SK-N-SH (cell line): ENCODE measurements around the gene EFNA3. TPM values are rescaled to one million over a fixed set of nuclear protein-coding genes. Genes with fewer than 3 reads are reported as not detected.

Experiments
- CTCF ChIA-PET: fragments of 300-600, 350-600 bp; formaldehyde crosslinking; extraction: SDS; loops from one replicate; lab custom pipeline; 2021; lab: Yijun Ruan, JAX
- POLR2A ChIA-PET: fragments of 350-600 bp; sonication (Branson Sonifier 250); formaldehyde crosslinking; extraction: SDS; loops from one replicate; lab custom pipeline; 2020; ENCODE audit warnings: antibody characterized with exemption, inconsistent platforms; lab: Yijun Ruan, JAX
- DNase-seq: peaks from one replicate; pipeline ENCODE4 v3.0.0; 2012
- H2AFZ ChIP-seq: fragments of 200-600 bp; sonication (generic); 2 replicates; pipeline ENCODE4 v1.8.1; 2016; ENCODE audit warnings: antibody characterized with exemption, mild to moderate bottlenecking, low read depth
- H3F3A ChIP-seq: fragments of 200-600 bp; sonication (generic); replicated peaks from 2 replicates; pipeline ENCODE3; 2016; ENCODE audit warnings: antibody characterized with exemption, mild to moderate bottlenecking; ENCODE audit not compliant: insufficient read depth
- H3K27ac ChIP-seq, 2 experiments: fragments of 200-500 bp in 1 of 2; fragments of 200-600 bp in 1 of 2; sonication (Bioruptor generic) in 1 of 2; sonication (generic), shearing (Covaris generic) in 1 of 2; 2 replicates each; pipeline versions ENCODE4 v1.5.1 to v1.6.1; 2014 to 2016; ENCODE audit warnings: low read depth in 2 of 2, inconsistent platforms in 1 of 2, low read length in 1 of 2, mild to moderate bottlenecking in 1 of 2, mixed read lengths in 1 of 2
- H3K27me3 ChIP-seq: fragments of 200-600 bp; sonication (generic), shearing (Covaris generic); 2 replicates; pipeline ENCODE4 v1.6.1; 2016; ENCODE audit warnings: mixed run types; ENCODE audit not compliant: insufficient read depth
- H3K36me3 ChIP-seq, 2 experiments: fragments of 200-500 bp in 1 of 2; fragments of 200-600 bp in 1 of 2; sonication (Bioruptor generic) in 1 of 2; sonication (generic) in 1 of 2; replicated peaks in 1 of 2; 2 replicates each; pipeline versions ENCODE3 to v1.5.1; 2014 to 2016; ENCODE audit warnings: low read length in 1 of 2, mild to moderate bottlenecking in 1 of 2; ENCODE audit not compliant: insufficient read depth in 2 of 2, control insufficient read depth in 1 of 2
- H3K4me1 ChIP-seq, 2 experiments: fragments of 200-500 bp in 1 of 2; fragments of 200-600 bp in 1 of 2; sonication (Bioruptor generic) in 1 of 2; sonication (generic), shearing (Covaris generic) in 1 of 2; 2 replicates each; pipeline versions ENCODE4 v1.5.1 to v1.6.1; 2014 to 2016; ENCODE audit warnings: low read depth in 1 of 2, low read length in 1 of 2, mixed run types in 1 of 2; ENCODE audit not compliant: insufficient read depth in 2 of 2, control insufficient read depth in 1 of 2
- H3K4me2 ChIP-seq: fragments of 200-600 bp; sonication (generic), shearing (Covaris generic); 2 replicates; pipeline ENCODE4 v1.6.1; 2017; ENCODE audit warnings: mixed run types
- H3K4me3 ChIP-seq, 2 experiments: fragments of 200-500 bp in 1 of 2; fragments of 200-600 bp in 1 of 2; sonication (Bioruptor generic) in 1 of 2; sonication (generic), shearing (Covaris generic) in 1 of 2; 2 replicates each; pipeline versions ENCODE4 v1.5.1 to v1.8.1; 2014 to 2016; ENCODE audit warnings: low read depth in 2 of 2, inconsistent platforms in 1 of 2, low read length in 1 of 2, mild to moderate bottlenecking in 1 of 2, mixed read lengths in 1 of 2, moderate library complexity in 1 of 2
- H3K79me2 ChIP-seq: fragments of 200-600 bp; sonication (generic); 2 replicates; pipeline ENCODE4 v1.8.1; 2017; ENCODE audit warnings: mild to moderate bottlenecking; ENCODE audit not compliant: insufficient read depth
- H3K9ac ChIP-seq: fragments of 200-600 bp; sonication (generic); 2 replicates; pipeline ENCODE4 v1.6.1; 2017; ENCODE audit warnings: mixed run types
- H3K9me2 ChIP-seq: fragments of 200-600 bp; sonication (generic); 2 replicates; pipeline ENCODE4 v1.6.1; 2017; ENCODE audit warnings: mixed run types
- H3K9me3 ChIP-seq: fragments of 200-600 bp; sonication (generic); 2 replicates; pipeline ENCODE4 v1.6.1; 2017; ENCODE audit warnings: mixed run types, mild to moderate bottlenecking, moderate library complexity
- H4K20me1 ChIP-seq: fragments of 200-600 bp; sonication (generic); 2 replicates; pipeline ENCODE4 v1.6.1; 2017; ENCODE audit warnings: mild to moderate bottlenecking, mixed run types; ENCODE audit not compliant: insufficient read depth
- EZH2phosphoT487 ChIP-seq: fragments of 200-600 bp; sonication (generic); IDR thresholded peaks from 2 replicates; pipeline ENCODE4 v1.6.1; 2017; ENCODE audit warnings: low read depth, mixed run types, mild to moderate bottlenecking, antibody characterized with exemption, moderate library complexity, borderline replicate concordance
- FOXJ3 ChIP-seq: sonication (generic); formaldehyde crosslinking; IDR thresholded peaks from 2 replicates; pipeline ENCODE4 v1.5.1; 2020; ENCODE audit warnings: mild to moderate bottlenecking, missing genetic modification reagents
- JUND ChIP-seq: IDR thresholded peaks from 2 replicates; pipeline ENCODE4 v1.4.0; 2012
- MXI1 ChIP-seq: IDR thresholded peaks from 2 replicates; pipeline ENCODE4 v1.6.1; 2012; ENCODE audit warnings: mild to moderate bottlenecking, low read depth, low read length, improper control_type of control experiment
- POLR2AphosphoS5 ChIP-seq: IDR thresholded peaks from 2 replicates; pipeline ENCODE4 v1.6.1; 2012; ENCODE audit warnings: low read depth, low read length
- RAD21 ChIP-seq: IDR thresholded peaks from 2 replicates; pipeline ENCODE4 v1.6.1; 2012; ENCODE audit warnings: mild to moderate bottlenecking, low read length
- RCOR1 ChIP-seq: fragments of 150-350 bp; IDR thresholded peaks from 2 replicates; pipeline ENCODE4 v1.6.1; 2017; ENCODE audit warnings: antibody characterized with exemption, low read length
- SIN3A ChIP-seq: IDR thresholded peaks from 2 replicates; pipeline ENCODE4 v1.6.1; 2012; ENCODE audit warnings: low read depth, mild to moderate bottlenecking, low read length, moderate library complexity, borderline replicate concordance
- SMC3 ChIP-seq: IDR thresholded peaks from 2 replicates; pipeline ENCODE4 v1.6.1; 2012; ENCODE audit warnings: low read depth, low read length, improper control_type of control experiment
- TEAD4 ChIP-seq: IDR thresholded peaks from 2 replicates; pipeline ENCODE4 v1.4.0; 2012; ENCODE audit warnings: mild to moderate bottlenecking, borderline replicate concordance; ENCODE audit not compliant: insufficient read depth
- YY1 ChIP-seq: IDR thresholded peaks from 2 replicates; pipeline ENCODE4 v1.4.0; 2012; ENCODE audit warnings: low read depth, mild to moderate bottlenecking
- WGBS: methylation state at CpG from one replicate; pipeline ENCODE4 v1.1.6; 2017; ENCODE audit warnings: low lambda C conversion rate; 5-methylcytosine and 5-hydroxymethylcytosine counted together
- polyA plus RNA-seq, 3 experiments: library from polyadenylated mRNA; depleted of rRNA; stranded (reverse); fragments of >200 nt; gene quantifications; 2 replicates each; pipeline ENCODE4 v1.2.3, GENCODE V29; 2012
- TF ChIP-seq, protein P1 (sequence below): fragments of 200-600 bp; sonication (generic); IDR thresholded peaks from 2 replicates; pipeline ENCODE4 v1.6.1; 2017; ENCODE audit warnings: antibody characterized with exemption, mild to moderate bottlenecking, moderate library complexity
- TF ChIP-seq, protein P2 (sequence below): IDR thresholded peaks from 2 replicates; pipeline ENCODE4 v1.4.0; 2012; ENCODE audit warnings: low read depth, borderline replicate concordance
- TF ChIP-seq, protein P3 (sequence below): IDR thresholded peaks from 2 replicates; pipeline ENCODE4; 2012
- TF ChIP-seq, protein P4 (sequence below): IDR thresholded peaks from 2 replicates; pipeline ENCODE4 v1.4.0; 2012; ENCODE audit warnings: low read depth
- TF ChIP-seq, protein P5 (sequence below): IDR thresholded peaks from 2 replicates; pipeline ENCODE4 v1.4.0; 2012; ENCODE audit warnings: low read depth, borderline replicate concordance

EFNA3 gene
- polyA plus RNA-seq, 1 of the 3 experiments (the other 2 are of a cell fraction), result 6.0 TPM

DNA sequence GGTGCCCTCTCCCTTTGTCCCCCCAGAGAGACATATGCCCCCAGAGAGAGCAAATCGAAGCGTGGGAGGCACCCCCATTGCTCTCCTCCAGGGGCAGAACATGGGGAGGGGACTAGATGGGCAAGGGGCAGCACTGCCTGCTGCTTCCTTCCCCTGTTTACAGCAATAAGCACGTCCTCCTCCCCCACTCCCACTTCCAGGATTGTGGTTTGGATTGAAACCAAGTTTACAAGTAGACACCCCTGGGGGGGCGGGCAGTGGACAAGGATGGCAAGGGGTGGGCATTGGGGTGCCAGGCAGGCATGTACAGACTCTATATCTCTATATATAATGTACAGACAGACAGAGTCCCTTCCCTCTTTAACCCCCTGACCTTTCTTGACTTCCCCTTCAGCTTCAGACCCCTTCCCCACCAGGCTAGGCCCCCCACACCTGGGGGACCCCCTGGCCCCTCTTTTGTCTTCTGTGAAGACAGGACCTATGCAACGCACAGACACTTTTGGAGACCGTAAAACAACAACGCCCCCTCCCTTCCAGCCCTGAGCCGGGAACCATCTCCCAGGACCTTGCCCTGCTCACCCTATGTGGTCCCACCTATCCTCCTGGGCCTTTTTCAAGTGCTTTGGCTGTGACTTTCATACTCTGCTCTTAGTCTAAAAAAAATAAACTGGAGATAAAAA is 8.4 kb downstream of the EFNA3 start (continued):
- TF ChIP-seq, protein P1, sequence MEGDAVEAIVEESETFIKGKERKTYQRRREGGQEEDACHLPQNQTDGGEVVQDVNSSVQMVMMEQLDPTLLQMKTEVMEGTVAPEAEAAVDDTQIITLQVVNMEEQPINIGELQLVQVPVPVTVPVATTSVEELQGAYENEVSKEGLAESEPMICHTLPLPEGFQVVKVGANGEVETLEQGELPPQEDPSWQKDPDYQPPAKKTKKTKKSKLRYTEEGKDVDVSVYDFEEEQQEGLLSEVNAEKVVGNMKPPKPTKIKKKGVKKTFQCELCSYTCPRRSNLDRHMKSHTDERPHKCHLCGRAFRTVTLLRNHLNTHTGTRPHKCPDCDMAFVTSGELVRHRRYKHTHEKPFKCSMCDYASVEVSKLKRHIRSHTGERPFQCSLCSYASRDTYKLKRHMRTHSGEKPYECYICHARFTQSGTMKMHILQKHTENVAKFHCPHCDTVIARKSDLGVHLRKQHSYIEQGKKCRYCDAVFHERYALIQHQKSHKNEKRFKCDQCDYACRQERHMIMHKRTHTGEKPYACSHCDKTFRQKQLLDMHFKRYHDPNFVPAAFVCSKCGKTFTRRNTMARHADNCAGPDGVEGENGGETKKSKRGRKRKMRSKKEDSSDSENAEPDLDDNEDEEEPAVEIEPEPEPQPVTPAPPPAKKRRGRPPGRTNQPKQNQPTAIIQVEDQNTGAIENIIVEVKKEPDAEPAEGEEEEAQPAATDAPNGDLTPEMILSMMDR, result no peak
- TF ChIP-seq JUND (no peak), SMC3 (no peak), POLR2AphosphoS5 (no peak), RCOR1 (no peak)
- TF ChIP-seq, protein P2, sequence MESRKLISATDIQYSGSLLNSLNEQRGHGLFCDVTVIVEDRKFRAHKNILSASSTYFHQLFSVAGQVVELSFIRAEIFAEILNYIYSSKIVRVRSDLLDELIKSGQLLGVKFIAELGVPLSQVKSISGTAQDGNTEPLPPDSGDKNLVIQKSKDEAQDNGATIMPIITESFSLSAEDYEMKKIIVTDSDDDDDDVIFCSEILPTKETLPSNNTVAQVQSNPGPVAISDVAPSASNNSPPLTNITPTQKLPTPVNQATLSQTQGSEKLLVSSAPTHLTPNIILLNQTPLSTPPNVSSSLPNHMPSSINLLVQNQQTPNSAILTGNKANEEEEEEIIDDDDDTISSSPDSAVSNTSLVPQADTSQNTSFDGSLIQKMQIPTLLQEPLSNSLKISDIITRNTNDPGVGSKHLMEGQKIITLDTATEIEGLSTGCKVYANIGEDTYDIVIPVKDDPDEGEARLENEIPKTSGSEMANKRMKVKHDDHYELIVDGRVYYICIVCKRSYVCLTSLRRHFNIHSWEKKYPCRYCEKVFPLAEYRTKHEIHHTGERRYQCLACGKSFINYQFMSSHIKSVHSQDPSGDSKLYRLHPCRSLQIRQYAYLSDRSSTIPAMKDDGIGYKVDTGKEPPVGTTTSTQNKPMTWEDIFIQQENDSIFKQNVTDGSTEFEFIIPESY, result no peak
- TF ChIP-seq, protein P3, sequence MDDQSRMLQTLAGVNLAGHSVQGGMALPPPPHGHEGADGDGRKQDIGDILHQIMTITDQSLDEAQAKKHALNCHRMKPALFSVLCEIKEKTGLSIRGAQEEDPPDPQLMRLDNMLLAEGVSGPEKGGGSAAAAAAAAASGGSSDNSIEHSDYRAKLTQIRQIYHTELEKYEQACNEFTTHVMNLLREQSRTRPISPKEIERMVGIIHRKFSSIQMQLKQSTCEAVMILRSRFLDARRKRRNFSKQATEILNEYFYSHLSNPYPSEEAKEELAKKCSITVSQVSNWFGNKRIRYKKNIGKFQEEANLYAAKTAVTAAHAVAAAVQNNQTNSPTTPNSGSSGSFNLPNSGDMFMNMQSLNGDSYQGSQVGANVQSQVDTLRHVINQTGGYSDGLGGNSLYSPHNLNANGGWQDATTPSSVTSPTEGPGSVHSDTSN, result no peak
- TF ChIP-seq, all 33 proteins: peak for 0

DNA sequence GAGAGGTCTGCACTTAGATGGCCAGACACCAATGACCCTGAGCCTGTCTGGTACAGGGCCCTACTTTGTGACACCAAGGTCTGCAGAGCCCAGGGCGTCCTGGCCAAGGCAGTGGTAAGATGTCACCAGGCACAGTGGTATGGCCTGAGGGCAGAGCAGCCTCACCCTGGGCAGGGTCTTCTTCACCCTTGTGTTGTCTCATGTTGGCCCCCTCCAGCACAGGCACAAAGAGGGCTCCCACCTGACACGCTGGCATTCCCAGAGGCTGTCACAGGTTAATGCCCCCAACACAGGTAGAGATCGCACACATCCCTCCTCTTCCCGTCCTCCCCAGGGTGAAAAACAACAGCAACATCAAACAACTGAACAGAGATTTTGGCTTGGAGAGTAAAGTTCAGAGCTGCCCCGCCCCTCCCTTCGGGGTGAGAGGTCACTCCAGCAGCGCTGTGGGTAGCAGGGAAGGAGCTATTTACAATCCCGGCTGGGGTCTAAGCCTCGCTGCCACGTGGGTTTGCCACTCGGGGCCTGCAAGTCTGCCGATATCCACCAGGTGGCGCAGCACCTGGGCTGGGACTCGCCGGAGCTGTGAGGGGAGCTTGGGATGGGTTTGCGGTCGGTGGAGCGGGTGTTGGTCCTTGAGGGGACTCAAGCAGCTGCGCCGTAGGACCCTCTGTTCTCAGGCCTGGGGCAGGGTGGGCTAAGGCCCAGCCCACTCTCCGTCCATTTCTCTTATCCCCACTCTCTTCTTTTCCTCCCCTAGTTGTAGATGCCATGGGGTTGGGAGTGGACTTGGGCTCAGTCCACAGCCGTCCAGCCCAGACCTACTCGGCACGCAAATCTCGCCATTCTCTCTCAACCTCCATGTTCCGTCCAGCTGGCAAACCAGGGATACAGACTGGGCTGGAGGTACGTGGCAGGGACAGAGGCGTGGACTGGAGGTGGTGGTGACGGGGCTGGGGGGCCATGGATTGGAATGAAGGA is 12.7 kb downstream of the EFNA3 start:
- H2AFZ ChIP-seq, result peak overlapping the region; percentile 60
- no peak overlapping the region for H3K27ac ChIP-seq
- TF ChIP-seq, protein P4, sequence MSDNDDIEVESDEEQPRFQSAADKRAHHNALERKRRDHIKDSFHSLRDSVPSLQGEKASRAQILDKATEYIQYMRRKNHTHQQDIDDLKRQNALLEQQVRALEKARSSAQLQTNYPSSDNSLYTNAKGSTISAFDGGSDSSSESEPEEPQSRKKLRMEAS, result peak; percentile 84
- no peak for TF ChIP-seq FOXJ3 (CRISPR knock-in tag)
- TF ChIP-seq YY1, result no peak
- TF ChIP-seq EZH2phosphoT487, result no peak
- TF ChIP-seq, protein P1, result peak; percentile 91
- TF ChIP-seq, protein P3, result no peak
- TF ChIP-seq TEAD4, result no peak
- TF ChIP-seq RAD21, result peak; percentile 78
- TF ChIP-seq, protein P5, sequence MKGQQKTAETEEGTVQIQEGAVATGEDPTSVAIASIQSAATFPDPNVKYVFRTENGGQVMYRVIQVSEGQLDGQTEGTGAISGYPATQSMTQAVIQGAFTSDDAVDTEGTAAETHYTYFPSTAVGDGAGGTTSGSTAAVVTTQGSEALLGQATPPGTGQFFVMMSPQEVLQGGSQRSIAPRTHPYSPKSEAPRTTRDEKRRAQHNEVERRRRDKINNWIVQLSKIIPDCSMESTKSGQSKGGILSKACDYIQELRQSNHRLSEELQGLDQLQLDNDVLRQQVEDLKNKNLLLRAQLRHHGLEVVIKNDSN, result 0 out of 2 replicates have a peak, but pooled peaks have one; percentile 41
- TF ChIP-seq SIN3A, result no peak
- peak; percentile 96 for TF ChIP-seq MXI1
- peak; percentile 96 for TF ChIP-seq SMC3
- CTCF ChIA-PET, result interaction anchor here (0.7 to 13.1 kb wide), 56 partner anchors 8 to 975 kb away, joined by 3 to 496 read pairs (median 6); partner anchors contain the start of genes ADAM15, DCST1, DCST2 and DPM3
- 29% methylated on average over 26 of the region's 29 CpGs for WGBS
- peak; percentile 88 for DNase-seq
- no peaks in the 10 kb centered on the region for H4K20me1 ChIP-seq
- H3K4me3 ChIP-seq, result peak overlapping the region in 1 of 2 experiments; percentile 23; a peak in 1 of 4 replicates
- H3K4me2 ChIP-seq, result no peak overlapping the region
- H3K9me2 ChIP-seq, result no peaks in the 10 kb centered on the region
- H3K79me2 ChIP-seq, result no peaks in the 10 kb centered on the region
- no peaks in the 10 kb centered on the region for H3K9me3 ChIP-seq
- peaks cover 0 to 28% of the 10 kb centered on the region in 2 experiments; a peak in 1 of 4 replicates for H3K4me1 ChIP-seq
- peaks cover 18% of the 10 kb centered on the region for H3F3A ChIP-seq
- POLR2A ChIA-PET, result interaction anchor here (0.7 to 1.6 kb wide), 7 partner anchors 21 to 153 kb away, joined by 3 to 8 read pairs (median 4); partner anchors contain the start of gene KRTCAP2
- no peaks in the 10 kb centered on the region for H3K27me3 ChIP-seq
- no peaks in the 10 kb centered on the region for H3K36me3 ChIP-seq
- H3K9ac ChIP-seq, result no peak overlapping the region
